ENCODE results near the gene PTGES2. TPM values are rescaled to one million over a fixed set of nuclear protein-coding genes. Genes with fewer than 3 reads are reported as not detected.

The PTGES2 gene
- total and polyA plus RNA-seq, 9 of the 15 experiments (the other 6 are each of a cell fraction or from before 2014, with no cell fraction given) = 2.4 to 196 (median 90.1) TPM

GRCh38 chr9:128127990-128128835, 684 bp upstream of the PTGES2 start (continued):
- no peak for TF ChIP-seq ZNF609 (CRISPR knock-in tag; IDR thresholded peaks at IDR 0.05; ENCODE audit: borderline replicate concordance)
- no peak for TF ChIP-seq MAFG (tag; conservative IDR thresholded peaks at IDR 0.05)
- no peak for TF ChIP-seq ASH1L (IDR thresholded peaks at IDR 0.05; ENCODE audit: borderline replicate concordance, low read depth, partially characterized antibody)
- TF ChIP-seq TAL1 (IDR thresholded peaks at IDR 0.05) = peak; percentile 28; the same call in 1 of the 2 replicates
- no peak for TF ChIP-seq DLX4 (CRISPR knock-in tag; IDR thresholded peaks at IDR 0.05)
- TF ChIP-seq ZSCAN32 (CRISPR knock-in tag; IDR thresholded peaks at IDR 0.05) = no peak
- TF ChIP-seq ZKSCAN8 (CRISPR knock-in tag; IDR thresholded peaks at IDR 0.05) = no peak
- TF ChIP-seq SMARCC2 (IDR thresholded peaks at IDR 0.05; ENCODE audit: low read depth) = no peak
- TF ChIP-seq TCF15 (CRISPR knock-in tag; IDR thresholded peaks at IDR 0.05) = no peak
- no peak; the same call in 1 of the 2 replicates for TF ChIP-seq FOXO4 (CRISPR knock-in tag; IDR thresholded peaks at IDR 0.05)
- TF ChIP-seq ZNF407 (IDR thresholded peaks at IDR 0.05; ENCODE audit: low read depth) = no peak
